ENCODE results near the gene RSF1.

RSF1 gene

GRCh38 chr11:77736473-77736872 is 84.0 kb downstream of the RSF1 start:
- no peak for DNase-seq

- no peak for DNase-seq
Observed at GRCh38 chr11:77734890-77735289, 85.6 kb downstream of the RSF1 start.

GRCh38 chr11:77732143-77732542 is 88.4 kb downstream of the RSF1 start:
- no peak for DNase-seq

GRCh38 chr11:77730789-77731188 is 89.7 kb downstream of the RSF1 start:
- no peak for DNase-seq

GRCh38 chr11:77729063-77729462 is 91.5 kb downstream of the RSF1 start:
- DNase-seq: no peak

- no peak for DNase-seq
Observed at GRCh38 chr11:77728203-77728786, 92.2 kb downstream of the RSF1 start.

- DNase-seq: peak; percentile 23
Observed at GRCh38 chr11:77726524-77726923, 94.0 kb downstream of the RSF1 start.

- DNase-seq: no peak
Observed at GRCh38 chr11:77725433-77725832, 95.1 kb downstream of the RSF1 start.

GRCh38 chr11:77724636-77725035 is 95.9 kb downstream of the RSF1 start:
- no peak for DNase-seq

- DNase-seq: no peak
Observed at GRCh38 chr11:77723024-77723423, 97.5 kb downstream of the RSF1 start.

- no peak for DNase-seq
Observed at GRCh38 chr11:77710358-77710757, 110.2 kb downstream of the RSF1 start.

GRCh38 chr11:77705876-77706579 is 114.5 kb downstream of the RSF1 start:
- DNase-seq: no peak

- peak; percentile 47 for DNase-seq
Observed at GRCh38 chr11:77705195-77705875, 115.2 kb downstream of the RSF1 start.

GRCh38 chr11:77704029-77704428 is 116.5 kb downstream of the RSF1 start:
- no peak for DNase-seq

GRCh38 chr11:77699425-77699824 is 121.1 kb downstream of the RSF1 start:
- DNase-seq: no peak

GRCh38 chr11:77698896-77699295 is 121.6 kb downstream of the RSF1 start:
- no peak for DNase-seq

GRCh38 chr11:77697865-77698264 is 122.7 kb downstream of the RSF1 start:
- DNase-seq: no peak

GRCh38 chr11:77695417-77695816 is 125.1 kb downstream of the RSF1 start:
- no peak for DNase-seq

GRCh38 chr11:77690649-77691048 is 129.9 kb downstream of the RSF1 start:
- no peak for DNase-seq

GRCh38 chr11:77687088-77687487 is 133.4 kb downstream of the RSF1 start:
- no peak for DNase-seq

GRCh38 chr11:77677138-77677537 is 143.4 kb downstream of the RSF1 start:
- no peak for DNase-seq

GRCh38 chr11:77672264-77672663 is 148.3 kb downstream of the RSF1 start:
- DNase-seq: no peak

GRCh38 chr11:77669848-77670511 is 150.5 kb downstream of the RSF1 start:
- no peak for DNase-seq

- DNase-seq: no peak
Observed at GRCh38 chr11:77668760-77669159, 151.8 kb downstream of the RSF1 start.

Measured in activated CD4-positive, alpha-beta T cell treated with anti-CD3 and anti-CD28 coated beads, Interleukin-2, amount 50 U/mL, for 16 hours (primary cell).